GM06990 (cell line): ENCODE data around the gene STK35.

Source experiments
- DNase-seq: peaks from one replicate; pipeline ENCODE4 v3.0.0-alpha.2; 2011; ENCODE audit not compliant: insufficient read length; ENCODE audit errors: extremely low read depth
- H3K27me3 ChIP-seq: replicated peaks from 2 replicates; pipeline ENCODE4 v1.6.0; 2011; ENCODE audit warnings: low read length; ENCODE audit not compliant: control insufficient read depth, insufficient read depth
- H3K36me3 ChIP-seq: 2 replicates; pipeline ENCODE4 v1.5.1; 2011; ENCODE audit warnings: low read length; ENCODE audit not compliant: control insufficient read depth, insufficient read depth
- H3K4me3 ChIP-seq: replicated peaks from 2 replicates; pipeline ENCODE4 v1.5.1; 2011; ENCODE audit warnings: low read depth, mild to moderate bottlenecking, control low read depth, low read length
- TF ChIP-seq, protein P1 (sequence below): IDR thresholded peaks from 2 replicates; pipeline ENCODE4 v1.5.1; 2011; ENCODE audit warnings: low read length, control low read depth, mild to moderate bottlenecking, inconsistent platforms; ENCODE audit not compliant: insufficient read depth, poor library complexity, severe bottlenecking

STK35 gene

DNA sequence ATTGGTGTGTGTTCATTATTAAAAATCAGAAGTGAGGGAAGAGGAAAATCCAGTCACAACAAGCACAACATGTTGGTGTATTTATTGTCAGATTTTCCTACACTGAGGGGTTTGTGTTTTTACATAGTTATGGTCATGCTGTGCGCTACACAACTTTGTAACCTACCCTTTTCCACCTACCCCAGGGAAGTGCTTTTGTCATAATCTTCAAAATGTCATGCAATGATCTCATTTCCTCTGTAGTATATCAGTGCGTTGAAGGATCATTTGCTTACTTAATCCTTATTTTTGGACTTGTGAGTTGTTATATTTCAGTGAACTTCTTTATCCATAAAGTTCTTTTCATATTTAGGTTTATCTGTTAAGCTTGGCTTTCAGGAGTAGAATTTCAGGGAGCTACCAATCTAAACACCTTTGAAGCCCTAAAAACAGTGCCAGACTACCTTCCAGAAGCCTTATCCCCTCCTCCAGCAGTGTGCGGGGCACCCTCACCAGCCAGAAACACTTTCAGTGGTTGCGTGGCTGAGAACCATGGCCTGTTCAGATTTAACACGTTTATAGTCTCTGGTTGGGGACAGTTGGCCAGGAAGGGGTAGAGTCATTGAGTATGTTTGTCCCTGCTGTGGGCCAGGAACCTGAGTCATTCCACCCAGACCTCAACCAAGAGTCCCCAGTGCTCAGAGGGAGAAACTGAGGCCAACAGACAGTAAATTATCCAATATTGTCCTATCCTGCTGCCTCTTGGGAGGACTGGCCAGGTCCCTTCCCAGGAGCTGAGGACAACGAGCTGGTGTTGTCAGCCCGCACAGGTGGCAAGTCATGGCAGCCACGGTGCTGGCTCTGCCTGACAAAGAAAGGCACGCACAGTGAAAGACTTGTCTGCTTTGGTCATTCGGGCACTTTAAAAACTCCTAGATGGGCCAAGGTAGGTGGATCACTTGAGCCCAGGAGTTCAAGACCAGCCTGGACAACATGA is 40.3 kb downstream of the STK35 start:
- H3K4me3 ChIP-seq, result no peak overlapping the region
- H3K27me3 ChIP-seq, result no peaks in the 10 kb centered on the region
- peaks cover 11% of the 10 kb centered on the region for H3K36me3 ChIP-seq
- TF ChIP-seq, protein P1, sequence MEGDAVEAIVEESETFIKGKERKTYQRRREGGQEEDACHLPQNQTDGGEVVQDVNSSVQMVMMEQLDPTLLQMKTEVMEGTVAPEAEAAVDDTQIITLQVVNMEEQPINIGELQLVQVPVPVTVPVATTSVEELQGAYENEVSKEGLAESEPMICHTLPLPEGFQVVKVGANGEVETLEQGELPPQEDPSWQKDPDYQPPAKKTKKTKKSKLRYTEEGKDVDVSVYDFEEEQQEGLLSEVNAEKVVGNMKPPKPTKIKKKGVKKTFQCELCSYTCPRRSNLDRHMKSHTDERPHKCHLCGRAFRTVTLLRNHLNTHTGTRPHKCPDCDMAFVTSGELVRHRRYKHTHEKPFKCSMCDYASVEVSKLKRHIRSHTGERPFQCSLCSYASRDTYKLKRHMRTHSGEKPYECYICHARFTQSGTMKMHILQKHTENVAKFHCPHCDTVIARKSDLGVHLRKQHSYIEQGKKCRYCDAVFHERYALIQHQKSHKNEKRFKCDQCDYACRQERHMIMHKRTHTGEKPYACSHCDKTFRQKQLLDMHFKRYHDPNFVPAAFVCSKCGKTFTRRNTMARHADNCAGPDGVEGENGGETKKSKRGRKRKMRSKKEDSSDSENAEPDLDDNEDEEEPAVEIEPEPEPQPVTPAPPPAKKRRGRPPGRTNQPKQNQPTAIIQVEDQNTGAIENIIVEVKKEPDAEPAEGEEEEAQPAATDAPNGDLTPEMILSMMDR, result no peak
- DNase-seq, result no peak

DNA sequence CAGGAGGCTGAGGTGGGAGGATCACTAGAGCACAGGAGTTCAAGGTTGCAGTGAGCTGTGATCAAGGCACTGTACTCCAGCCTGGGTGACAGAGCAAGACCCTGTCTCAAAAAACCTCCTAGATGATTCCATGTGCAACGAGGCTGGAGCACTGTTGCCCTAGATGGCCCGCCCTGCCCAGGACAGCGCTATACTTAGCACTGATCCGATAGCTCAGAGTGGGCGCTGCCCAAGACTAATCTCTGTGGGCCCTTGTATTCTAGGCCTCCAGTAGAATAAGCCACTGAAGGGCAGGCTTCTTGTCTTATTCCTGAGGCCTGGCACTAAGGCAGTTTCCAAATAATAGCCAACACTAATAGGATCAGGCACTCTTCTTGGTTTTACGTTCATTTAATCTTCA is 41.0 kb downstream of the STK35 start:
- DNase-seq, result no peak
- Histone ChIP-seq H3K36me3 (peaks cover 11% of the 10 kb centered on the region), H3K4me3 (no peak overlapping the region), H3K27me3 (no peaks in the 10 kb centered on the region)
- TF ChIP-seq, protein P1, result no peak

DNA sequence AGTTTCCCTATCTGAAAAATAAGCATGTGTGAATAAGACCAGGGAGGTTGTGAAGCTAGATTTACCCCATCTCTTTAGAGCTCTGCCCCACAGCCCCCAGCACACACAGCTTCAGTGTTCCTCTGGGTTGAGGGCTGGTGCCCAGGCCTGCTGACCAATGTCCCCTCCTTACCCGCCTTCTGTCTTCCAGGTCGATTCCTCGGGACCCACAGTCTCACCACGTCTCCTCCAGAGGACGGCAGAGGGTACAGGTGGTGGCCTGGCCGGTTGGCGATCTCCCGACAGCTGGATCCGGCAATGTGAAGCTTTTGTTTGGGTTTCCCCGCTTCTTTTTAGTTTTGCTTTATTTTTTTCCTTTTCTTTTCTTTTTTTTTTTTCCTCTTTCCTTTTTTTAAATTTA is 42.0 kb downstream of the STK35 start:
- H3K36me3 ChIP-seq, result peaks cover 11% of the 10 kb centered on the region
- no peak for DNase-seq
- TF ChIP-seq, protein P1, result no peak
- H3K27me3 ChIP-seq, result no peaks in the 10 kb centered on the region
- no peak overlapping the region for H3K4me3 ChIP-seq

DNA sequence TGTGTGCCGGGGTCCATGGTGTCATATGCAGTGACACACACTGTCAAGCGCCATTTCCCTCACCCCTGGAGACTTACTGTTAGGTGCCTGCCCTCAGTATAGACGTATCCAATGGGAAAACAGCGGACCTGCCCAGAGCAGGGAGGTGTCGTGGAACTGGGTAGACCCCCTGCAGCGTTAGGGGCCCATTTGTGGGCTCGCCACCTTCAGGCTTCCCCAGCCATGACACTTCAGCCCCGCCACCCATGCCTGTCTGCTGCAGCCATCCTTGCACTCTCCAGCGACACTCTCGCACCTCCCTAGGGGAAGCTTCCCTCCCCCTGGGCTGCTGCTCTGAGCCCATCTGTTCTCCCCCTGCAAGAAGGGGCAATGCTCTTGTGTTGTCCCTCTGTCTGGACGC is 43.2 kb downstream of the STK35 start:
- Histone ChIP-seq H3K36me3 (peaks cover 11% of the 10 kb centered on the region), H3K4me3 (no peak overlapping the region), H3K27me3 (no peaks in the 10 kb centered on the region)
- TF ChIP-seq, protein P1, result no peak
- no peak for DNase-seq

DNA sequence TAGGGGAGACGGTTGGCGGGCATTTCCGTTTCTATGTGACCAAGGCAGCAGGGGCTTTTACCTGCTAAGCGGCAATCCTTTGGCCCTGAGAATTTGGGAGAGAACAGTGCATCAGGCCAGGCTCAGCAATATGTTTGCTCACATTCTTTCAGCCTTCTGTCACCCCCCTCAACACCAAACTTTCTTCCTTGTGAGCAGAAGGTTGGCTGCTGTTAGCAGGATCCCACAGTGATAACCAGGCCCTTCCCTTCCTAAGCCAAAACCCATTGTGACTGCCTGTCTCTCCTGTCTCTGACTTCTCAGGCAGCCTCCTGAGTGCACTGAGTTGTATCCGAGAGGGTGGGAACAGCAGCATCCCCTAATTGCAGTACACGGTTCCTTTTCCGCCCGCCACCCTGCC is 43.7 kb downstream of the STK35 start:
- TF ChIP-seq, protein P1, result no peak
- DNase-seq, result no peak
- Histone ChIP-seq H3K36me3 (peaks cover 11% of the 10 kb centered on the region), H3K4me3 (no peak overlapping the region), H3K27me3 (no peaks in the 10 kb centered on the region)
